OCI-LY7 (cell line): ENCODE results near the gene ZNF652. TPM values are rescaled to one million over a fixed set of nuclear protein-coding genes. Genes with fewer than 3 reads are reported as not detected.

ENCODE experiments used
- BruUV-seq: library from RNA; stranded (reverse); fragments of 400-500 nt; replicated peaks from 2 replicates; lab custom pipeline; 2021; lab: Mats Ljungman, UMichigan
- CTCF ChIA-PET: fragments of 300-600 bp; sonication (Branson Sonifier 250); formaldehyde crosslinking; loops from one replicate; lab custom pipeline; 2022; ENCODE audit warnings: antibody characterized with exemption; ENCODE audit not compliant: unreplicated experiment; lab: Charles Lee
- POLR2A ChIA-PET: fragments of 300-600 bp; sonication (Branson Sonifier 250); formaldehyde crosslinking; loops from one replicate; lab custom pipeline; 2022; ENCODE audit warnings: antibody characterized with exemption; lab: Charles Lee
- DNase-seq: peaks from one replicate; pipeline ENCODE4 v3.0.0-alpha.2; 2015; ENCODE audit warnings: low spot score
- H2AFZ ChIP-seq: fragments of 200-600 bp; sonication (generic), shearing (Covaris generic); 2 replicates; pipeline ENCODE4 v1.6.1; 2014; ENCODE audit warnings: mild to moderate bottlenecking, antibody characterized with exemption, low read length, moderate library complexity
- H3K27ac ChIP-seq: fragments of 200-600 bp; sonication (generic); 2 replicates; pipeline ENCODE4 v1.5.1; 2014; ENCODE audit warnings: mixed run types, low read depth, mild to moderate bottlenecking, moderate library complexity, low read length, inconsistent platforms; ENCODE audit not compliant: poor library complexity, severe bottlenecking
- H3K36me3 ChIP-seq: fragments of 200-600 bp; sonication (generic); 2 replicates; pipeline ENCODE4 v1.6.1; 2014; ENCODE audit warnings: mild to moderate bottlenecking, antibody characterized with exemption, low read length, moderate library complexity, mixed read lengths; ENCODE audit not compliant: insufficient read depth
- H3K4me1 ChIP-seq: fragments of 200-600 bp; sonication (generic); 2 replicates; pipeline ENCODE4 v1.5.1; 2014; ENCODE audit warnings: mild to moderate bottlenecking, low read length; ENCODE audit not compliant: insufficient read depth, poor library complexity, severe bottlenecking
- H3K4me2 ChIP-seq: fragments of 200-600 bp; sonication (generic); 2 replicates; pipeline ENCODE4 v1.6.1; 2014; ENCODE audit warnings: mild to moderate bottlenecking, low read length
- H3K4me3 ChIP-seq: fragments of 200-600 bp; sonication (generic); 2 replicates; pipeline ENCODE4 v1.5.1; 2014; ENCODE audit warnings: mild to moderate bottlenecking, low read depth, low read length; ENCODE audit not compliant: poor library complexity, severe bottlenecking
- H3K79me2 ChIP-seq: fragments of 200-600 bp; sonication (generic); 2 replicates; pipeline ENCODE4 v1.6.1; 2016; ENCODE audit warnings: low read depth, mild to moderate bottlenecking, low read length, moderate library complexity, mixed read lengths; ENCODE audit not compliant: insufficient read depth
- H3K9me2 ChIP-seq: fragments of 200-600 bp; sonication (generic); 2 replicates; pipeline ENCODE4 v1.6.1; 2016; ENCODE audit warnings: mild to moderate bottlenecking, low read length, mixed read lengths; ENCODE audit not compliant: insufficient read depth
- H3K9me3 ChIP-seq: fragments of 200-600 bp; sonication (generic); 2 replicates; pipeline ENCODE4 v1.6.1; 2014; ENCODE audit warnings: mild to moderate bottlenecking, mixed run types, low read length, mixed read lengths
- H4K20me1 ChIP-seq: fragments of 200-600 bp; sonication (generic); 2 replicates; pipeline ENCODE4 v1.6.1; 2014; ENCODE audit warnings: mild to moderate bottlenecking, antibody characterized with exemption, low read length, moderate library complexity, mixed read lengths; ENCODE audit not compliant: insufficient read depth
- EZH2phosphoT487 ChIP-seq: fragments of 200-600 bp; sonication (generic); IDR thresholded peaks from 2 replicates; pipeline ENCODE4 v1.6.1; 2018; ENCODE audit warnings: low read depth, borderline replicate concordance, mild to moderate bottlenecking, mixed run types, antibody characterized with exemption, low read length, moderate library complexity, mixed read lengths
- intact Hi-C: fragments of 100-400 bp; cut with micrococcal nuclease; formaldehyde crosslinking; loops from one replicate; pipeline ENCODE4 v1.10.0; 2022; ENCODE audit not compliant: unreplicated experiment
- total RNA-seq, 2 experiments: library from RNA; depleted of rRNA in 1 of 2; stranded (reverse); fragments of >200 nt in 1 of 2; shearing (Covaris generic) in 1 of 2; gene quantifications; 2 replicates each; pipeline ENCODE4 v1.2.3, GENCODE V29; 2014 to 2022
- TF ChIP-seq, protein P1 (sequence below): fragments of 200-600 bp; sonication (generic); conservative IDR thresholded peaks from 2 replicates; pipeline ENCODE4 v1.5.1; 2014; ENCODE audit warnings: mild to moderate bottlenecking, antibody characterized with exemption, low read length, moderate library complexity, mixed read lengths

ZNF652 gene
- total RNA-seq, 2 experiments from 2014 or later = 36.8 to 69.7 TPM

DNA sequence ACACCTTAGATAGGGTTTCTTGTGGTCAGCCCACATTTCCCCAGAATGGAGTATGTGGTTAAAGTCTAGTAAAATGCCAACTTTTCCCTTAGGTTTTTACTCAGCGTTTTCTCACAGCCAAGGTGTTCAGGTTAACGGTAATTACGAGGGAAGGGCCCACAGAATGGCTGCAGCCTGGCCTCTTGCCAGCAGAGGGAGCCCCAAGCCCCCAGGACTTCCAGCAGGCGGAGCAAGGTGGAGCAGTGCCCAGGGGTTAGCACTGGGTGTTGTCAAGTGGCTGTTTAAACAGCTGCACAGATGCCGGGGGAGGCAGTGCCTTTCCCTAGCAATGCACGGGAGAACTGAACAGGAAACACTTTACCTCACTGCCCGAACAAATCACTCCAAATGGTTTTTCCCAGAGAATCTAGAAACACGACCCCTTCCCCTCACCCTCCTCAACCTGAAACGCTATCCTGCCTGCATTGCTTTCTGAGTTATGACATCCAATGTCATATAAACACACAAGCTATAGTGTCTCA is 46.0 kb upstream of the ZNF652 start:
- Histone ChIP-seq H3K36me3 (peaks cover 97% of the 10 kb centered on the region), H4K20me1 (no peaks in the 10 kb centered on the region), H3K27ac (no peak overlapping the region), H3K4me3 (no peak overlapping the region), H3K4me1 (peaks cover 18% of the 10 kb centered on the region), H3K9me2 (no peaks in the 10 kb centered on the region), H3K9me3 (no peaks in the 10 kb centered on the region), H3K79me2 (no peaks in the 10 kb centered on the region; the same call in 1 of the 2 replicates), H3K4me2 (0 out of 2 replicates have a peak overlapping the region, but pooled peaks have one; percentile 1), H2AFZ (peak overlapping the region; percentile 8; the same call in 1 of the 2 replicates)
- TF ChIP-seq EZH2phosphoT487 = no peak
- TF ChIP-seq, protein P1, sequence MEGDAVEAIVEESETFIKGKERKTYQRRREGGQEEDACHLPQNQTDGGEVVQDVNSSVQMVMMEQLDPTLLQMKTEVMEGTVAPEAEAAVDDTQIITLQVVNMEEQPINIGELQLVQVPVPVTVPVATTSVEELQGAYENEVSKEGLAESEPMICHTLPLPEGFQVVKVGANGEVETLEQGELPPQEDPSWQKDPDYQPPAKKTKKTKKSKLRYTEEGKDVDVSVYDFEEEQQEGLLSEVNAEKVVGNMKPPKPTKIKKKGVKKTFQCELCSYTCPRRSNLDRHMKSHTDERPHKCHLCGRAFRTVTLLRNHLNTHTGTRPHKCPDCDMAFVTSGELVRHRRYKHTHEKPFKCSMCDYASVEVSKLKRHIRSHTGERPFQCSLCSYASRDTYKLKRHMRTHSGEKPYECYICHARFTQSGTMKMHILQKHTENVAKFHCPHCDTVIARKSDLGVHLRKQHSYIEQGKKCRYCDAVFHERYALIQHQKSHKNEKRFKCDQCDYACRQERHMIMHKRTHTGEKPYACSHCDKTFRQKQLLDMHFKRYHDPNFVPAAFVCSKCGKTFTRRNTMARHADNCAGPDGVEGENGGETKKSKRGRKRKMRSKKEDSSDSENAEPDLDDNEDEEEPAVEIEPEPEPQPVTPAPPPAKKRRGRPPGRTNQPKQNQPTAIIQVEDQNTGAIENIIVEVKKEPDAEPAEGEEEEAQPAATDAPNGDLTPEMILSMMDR = peak; percentile 100
- no TSS peak for BruUV-seq
- POLR2A ChIA-PET = no interaction called here
- intact Hi-C loops = loop anchor here (1.0 kb wide), 1 partner anchor 148 kb away; no protein-coding TSS in a partner anchor
- peak; percentile 82 for DNase-seq
- CTCF ChIA-PET = interaction anchor here (0.6 to 1.5 kb wide), 4 partner anchors 9 to 148 kb away, joined by 3 to 5 read pairs (median 4); no protein-coding TSS in a partner anchor

DNA sequence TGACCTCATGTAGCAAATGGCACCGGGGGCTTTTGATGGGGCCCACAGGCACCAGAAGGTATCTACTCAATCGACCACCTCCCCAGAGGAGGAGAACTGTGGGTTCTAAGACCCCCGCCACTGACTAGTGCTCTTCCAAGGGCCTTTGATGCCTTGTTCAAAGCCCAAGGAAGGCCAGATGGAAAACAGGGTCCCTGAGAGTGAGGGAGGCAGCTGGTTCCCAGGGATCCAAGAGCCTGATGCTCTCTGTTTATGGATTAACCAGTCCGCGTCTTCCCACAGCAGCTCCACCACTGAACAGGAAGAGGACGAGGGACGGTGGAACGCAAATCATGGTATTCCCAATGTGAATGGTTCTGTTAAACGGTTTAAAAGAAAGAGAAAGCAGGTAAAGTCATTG is 45.0 kb upstream of the ZNF652 start:
- Histone ChIP-seq H2AFZ (no peak overlapping the region), H3K4me2 (no peak overlapping the region), H3K27ac (no peak overlapping the region), H4K20me1 (no peaks in the 10 kb centered on the region), H3K9me2 (no peaks in the 10 kb centered on the region), H3K36me3 (peaks cover 97% of the 10 kb centered on the region), H3K9me3 (no peaks in the 10 kb centered on the region), H3K4me3 (no peak overlapping the region), H3K79me2 (no peaks in the 10 kb centered on the region), H3K4me1 (peaks cover 18% of the 10 kb centered on the region)
- no peak for DNase-seq
- no TSS peak for BruUV-seq
- ChIA-PET POLR2A (no interaction called here), CTCF (no interaction called here)
- TF ChIP-seq EZH2phosphoT487 = no peak
- TF ChIP-seq, protein P1 = no peak
- intact Hi-C loops = no loop called here

DNA sequence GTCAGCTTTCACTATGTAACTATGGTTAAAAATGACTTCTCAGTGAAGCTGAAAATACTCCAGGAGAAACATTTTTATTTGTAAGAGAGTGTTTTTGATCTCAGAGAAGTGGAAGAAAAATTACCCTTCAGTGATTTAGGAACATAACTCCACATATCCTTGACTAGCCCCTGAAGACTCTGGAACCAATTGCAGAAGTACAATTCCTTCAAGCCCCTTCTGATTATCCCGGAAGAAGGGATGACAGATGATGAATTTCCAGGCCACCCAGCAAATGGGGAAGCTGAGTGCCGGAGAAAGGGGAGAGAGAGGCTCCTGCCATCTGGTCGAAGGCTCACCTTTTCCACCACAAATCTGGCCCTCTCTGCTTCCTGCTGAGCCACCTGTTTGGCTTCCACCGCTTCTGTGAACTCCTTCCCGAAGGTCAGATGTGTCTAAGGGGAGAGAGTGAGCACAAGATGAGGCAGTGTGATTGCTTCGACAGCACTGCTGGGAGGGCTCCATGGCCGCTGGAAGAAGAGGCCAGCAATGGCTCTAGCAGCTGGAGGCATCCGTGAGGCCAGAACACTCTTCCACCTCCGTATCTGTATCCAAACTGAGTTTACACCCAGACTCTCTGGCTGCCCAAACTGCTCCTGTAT is 44.5 kb upstream of the ZNF652 start:
- peaks cover 18% of the 10 kb centered on the region for H3K4me1 ChIP-seq
- DNase-seq = no peak

More for the DNA sequence above, 44.5 kb upstream of the ZNF652 start:
- BruUV-seq = no TSS peak
- Histone ChIP-seq H3K4me3 (no peak overlapping the region), H3K9me2 (no peaks in the 10 kb centered on the region), H3K36me3 (peaks cover 92% of the 10 kb centered on the region), H3K79me2 (no peaks in the 10 kb centered on the region), H2AFZ (no peak overlapping the region), H3K9me3 (no peaks in the 10 kb centered on the region), H3K27ac (no peak overlapping the region), H3K4me2 (no peak overlapping the region), H4K20me1 (no peaks in the 10 kb centered on the region)
- TF ChIP-seq, protein P1 = no peak
- TF ChIP-seq EZH2phosphoT487 = no peak
- ChIA-PET POLR2A (no interaction called here), CTCF (interaction anchor here (0.6 kb wide), 1 partner anchor 8 kb away, joined by 3 read pairs; the partner anchor contains the start of gene PHB1)
- intact Hi-C loops = no loop called here
